Measurements from ENCODE around the gene TMPRSS4. TPM values are rescaled to one million over a fixed set of nuclear protein-coding genes. Genes with fewer than 3 reads are reported as not detected.

The TMPRSS4 gene
- total and polyA plus RNA-seq, 2 of the 13 experiments (the other 11 are each of a cell fraction or from before 2014, with no cell fraction given), result 0.32 TPM; not detected in 1

DNA sequence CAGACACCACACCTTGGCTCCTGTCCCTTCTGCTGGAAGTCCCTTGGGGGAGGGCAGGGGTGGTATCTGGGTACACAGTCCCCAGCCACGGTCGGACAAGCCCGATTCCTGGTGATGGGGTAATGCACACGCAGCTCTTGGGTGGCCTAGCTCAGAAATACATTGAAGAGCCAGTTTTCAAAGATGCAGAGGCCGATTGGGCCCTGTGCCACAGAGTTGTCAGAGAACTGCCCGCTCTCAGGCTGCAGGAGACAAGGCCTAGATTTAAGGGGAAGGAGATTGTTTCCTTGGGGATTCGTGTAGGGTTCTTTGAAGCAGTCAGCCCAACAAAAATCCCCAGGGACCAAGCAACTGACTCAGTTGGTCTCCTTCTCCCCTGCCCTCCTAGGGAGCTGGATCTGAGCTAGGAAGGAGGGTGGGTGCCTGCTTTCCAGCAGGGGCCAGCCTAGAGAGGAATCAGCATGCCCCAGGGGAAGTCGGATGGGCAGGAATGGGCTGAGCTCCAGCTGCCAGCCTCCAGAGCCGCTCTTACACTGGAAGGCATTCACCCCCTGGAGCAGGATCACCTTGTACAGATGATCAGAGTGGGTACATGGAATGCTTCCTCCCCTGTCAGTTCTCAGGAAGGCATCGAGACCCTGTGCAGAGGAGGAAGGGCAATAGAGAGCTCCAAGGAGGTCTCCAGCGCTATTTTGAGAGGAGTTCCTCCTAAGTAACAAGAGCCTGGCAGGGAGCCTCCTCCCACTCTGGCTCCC lies 79.1 kb downstream of the TMPRSS4 start (continued):
- TF ChIP-seq ZNF407 (CRISPR knock-in tag; IDR thresholded peaks at IDR 0.05; ENCODE audit: not compliant biosample characterization) (no peak), SKI (IDR thresholded peaks at IDR 0.05; ENCODE audit: partially characterized antibody) (no peak), MAFF (IDR thresholded peaks at IDR 0.05; ENCODE audit: low read depth, low read length) (no peak)

All from HepG2 (cell line).